Measurements from ENCODE around the gene SMAP1.

DNA sequence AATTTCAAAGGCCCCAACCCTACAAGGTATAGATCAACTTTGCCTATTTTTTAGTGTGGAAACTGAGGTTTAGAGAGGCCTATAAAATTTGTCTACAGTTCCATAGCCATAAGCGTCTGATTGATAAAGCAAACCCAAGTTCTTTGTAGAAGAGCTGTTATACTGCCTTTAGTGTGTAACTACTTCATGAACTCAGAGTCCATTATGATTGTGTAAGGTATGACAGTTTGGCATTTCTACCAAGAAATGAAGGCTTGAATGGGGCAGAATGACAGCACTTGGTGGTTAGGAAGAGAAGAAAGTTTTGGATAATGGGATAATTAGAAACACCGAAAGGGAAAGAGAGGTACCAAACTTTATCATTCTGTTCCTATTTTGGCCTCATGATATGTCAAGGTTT, 38.1 kb downstream of the SMAP1 start:
- TF ChIP-seq POLR2A (IDR thresholded peaks at IDR 0.05; ENCODE audit: extremely low read depth, insufficient read length), result no peak
- TF ChIP-seq, protein P1, sequence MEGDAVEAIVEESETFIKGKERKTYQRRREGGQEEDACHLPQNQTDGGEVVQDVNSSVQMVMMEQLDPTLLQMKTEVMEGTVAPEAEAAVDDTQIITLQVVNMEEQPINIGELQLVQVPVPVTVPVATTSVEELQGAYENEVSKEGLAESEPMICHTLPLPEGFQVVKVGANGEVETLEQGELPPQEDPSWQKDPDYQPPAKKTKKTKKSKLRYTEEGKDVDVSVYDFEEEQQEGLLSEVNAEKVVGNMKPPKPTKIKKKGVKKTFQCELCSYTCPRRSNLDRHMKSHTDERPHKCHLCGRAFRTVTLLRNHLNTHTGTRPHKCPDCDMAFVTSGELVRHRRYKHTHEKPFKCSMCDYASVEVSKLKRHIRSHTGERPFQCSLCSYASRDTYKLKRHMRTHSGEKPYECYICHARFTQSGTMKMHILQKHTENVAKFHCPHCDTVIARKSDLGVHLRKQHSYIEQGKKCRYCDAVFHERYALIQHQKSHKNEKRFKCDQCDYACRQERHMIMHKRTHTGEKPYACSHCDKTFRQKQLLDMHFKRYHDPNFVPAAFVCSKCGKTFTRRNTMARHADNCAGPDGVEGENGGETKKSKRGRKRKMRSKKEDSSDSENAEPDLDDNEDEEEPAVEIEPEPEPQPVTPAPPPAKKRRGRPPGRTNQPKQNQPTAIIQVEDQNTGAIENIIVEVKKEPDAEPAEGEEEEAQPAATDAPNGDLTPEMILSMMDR (IDR thresholded peaks at IDR 0.05; ENCODE audit: low read depth, low read length), result no peak

Measured in NB4 (cell line).